Stimulated activated CD8-positive, alpha-beta memory T cell treated with anti-CD3 and anti-CD28 coated beads, Interleukin-15, amount 100 ng/mL, for 24 hours (primary cell): ENCODE data around the gene SPATA17.

ENCODE experiments used
- DNase-seq: peaks from one replicate; pipeline ENCODE4 v3.0.0-alpha.2; 2020; ENCODE audit warnings: low read depth

SPATA17 gene

DNA sequence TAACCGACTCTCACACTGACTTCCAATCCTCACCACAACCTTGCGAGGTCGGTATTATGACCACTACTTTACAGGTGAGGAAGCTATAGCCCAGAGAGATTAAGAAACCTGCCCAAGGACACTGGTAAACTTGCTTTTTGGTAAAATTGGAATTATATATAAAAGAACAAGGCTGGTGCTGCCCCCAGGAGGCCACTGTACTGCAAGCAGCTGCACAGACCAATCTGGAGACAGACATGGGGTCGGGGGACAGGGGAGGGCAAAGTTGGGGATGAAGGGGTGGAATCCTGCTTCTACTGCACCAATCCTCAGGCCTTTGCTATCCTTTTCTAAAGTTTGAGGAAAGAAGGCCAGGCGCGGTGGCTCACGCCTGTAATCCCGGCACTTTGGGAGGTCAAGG lies 280.8 kb downstream of the SPATA17 start:
- no peak for DNase-seq

DNA sequence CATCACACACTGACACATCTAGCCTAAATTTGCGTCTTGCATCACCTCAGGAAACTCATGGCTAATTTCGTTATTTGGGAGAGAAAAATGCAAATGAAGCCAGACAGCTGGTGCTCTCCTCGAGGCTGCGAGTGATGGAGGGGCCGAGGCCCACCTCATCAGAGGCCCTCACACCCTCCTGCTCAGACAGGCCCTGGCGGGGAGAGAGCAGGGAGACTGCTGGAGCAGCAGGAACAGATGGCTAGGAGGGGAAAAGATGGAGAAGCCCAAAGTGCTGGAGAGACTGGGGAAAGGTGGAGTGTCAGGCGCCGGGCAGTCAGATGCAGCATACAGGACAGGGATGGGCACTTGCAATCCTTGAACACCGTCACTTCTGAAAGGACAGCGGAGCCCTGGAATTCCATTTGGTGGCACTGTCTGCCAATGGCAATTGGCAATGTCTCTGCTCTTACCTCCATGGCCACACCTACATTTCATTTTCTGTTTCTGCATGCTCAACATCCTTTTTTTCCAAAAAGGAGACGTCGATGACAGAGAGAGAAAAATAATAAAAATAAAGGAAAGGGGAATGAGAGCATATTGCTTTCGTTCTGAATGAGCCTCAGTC lies 286.2 kb downstream of the SPATA17 start:
- no peak for DNase-seq

DNA sequence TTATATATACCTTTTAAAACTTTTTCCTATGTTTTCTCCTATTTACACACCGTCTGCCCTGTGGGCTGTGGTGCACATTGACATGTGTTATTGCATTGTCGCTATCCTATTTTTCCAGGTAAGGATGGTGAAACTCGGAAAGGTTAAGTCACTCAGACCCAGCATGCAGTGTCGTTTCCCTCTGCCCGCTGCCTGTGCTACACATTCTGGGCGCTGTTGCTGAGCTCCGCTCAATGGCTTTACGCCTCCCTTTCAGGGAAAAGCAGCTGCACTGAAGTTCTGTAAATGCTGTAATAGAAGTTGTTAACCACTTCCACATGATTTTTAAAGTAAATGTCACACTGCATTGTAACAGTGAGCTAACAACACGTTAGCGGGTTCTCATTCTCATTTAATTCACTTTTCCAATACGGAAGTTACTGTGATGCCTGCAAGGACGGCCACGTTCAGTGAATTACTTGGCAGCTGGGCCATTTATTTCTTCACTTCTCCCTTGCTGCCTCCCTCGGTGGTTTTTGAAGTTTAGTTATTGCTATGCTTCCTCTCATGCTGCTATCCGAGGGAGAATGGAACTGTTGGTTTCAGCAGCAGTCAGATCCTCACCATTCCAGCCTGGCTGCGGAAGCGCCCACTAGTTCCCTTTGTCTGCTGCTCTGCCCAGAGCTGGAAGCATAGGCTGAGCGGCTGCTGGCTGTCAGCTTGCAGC lies 288.7 kb downstream of the SPATA17 start:
- no peak for DNase-seq
